ENCODE results near the gene MRNIP.

Gene MRNIP

GRCh38 chr5:179820127-179820482, 38.5 kb downstream of the MRNIP start:
- no peak for DNase-seq

- DNase-seq = peak; percentile 83
Measured at GRCh38 chr5:179819296-179820126, 39.1 kb downstream of the MRNIP start.

- DNase-seq = peak; percentile 96
Measured at GRCh38 chr5:179818746-179819295, 39.8 kb downstream of the MRNIP start.

DNA sequence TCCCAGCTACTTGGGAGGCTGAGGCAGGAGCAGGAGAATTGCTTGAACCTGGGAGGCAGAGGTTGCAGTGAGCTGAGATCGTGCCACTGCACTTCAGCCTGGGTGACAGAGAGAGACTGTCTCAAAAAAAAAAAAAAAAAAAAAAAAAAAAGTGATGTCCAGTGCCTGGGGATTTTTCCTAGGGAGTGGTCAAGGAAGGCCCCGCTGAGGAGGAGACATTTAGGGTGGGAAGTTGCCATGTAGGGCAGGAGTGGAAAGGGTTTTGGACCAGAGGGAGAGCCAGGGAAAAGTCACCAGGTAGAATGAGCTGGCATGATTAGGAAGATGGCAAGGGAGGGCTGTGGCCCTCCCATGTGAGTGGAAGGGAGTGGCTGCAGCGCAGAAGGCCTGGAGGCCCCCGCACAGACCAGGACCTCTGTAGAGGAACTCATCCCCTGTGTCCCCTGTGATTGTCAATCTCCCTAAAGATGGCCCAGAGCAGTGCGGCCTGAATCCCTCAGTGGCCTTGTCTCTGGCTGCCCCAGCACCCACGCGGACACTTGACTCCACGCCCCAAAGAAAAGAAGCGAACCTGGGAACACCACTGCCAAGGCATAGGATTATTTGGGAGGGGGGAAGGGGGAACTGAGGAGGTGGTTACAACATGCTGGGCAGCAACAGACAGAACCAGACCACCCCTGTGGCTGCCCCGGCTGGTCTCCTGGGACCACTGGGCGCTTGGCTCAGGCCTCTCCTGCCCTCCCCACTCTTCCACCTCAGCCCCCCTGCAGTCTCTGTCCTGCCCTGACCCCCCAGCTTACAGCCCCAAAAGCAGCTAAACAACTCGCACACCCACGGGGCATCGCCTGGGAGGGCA, 40.5 kb downstream of the MRNIP start:
- no peak for DNase-seq

- DNase-seq = no peak
Measured at GRCh38 chr5:179817470-179817840, 41.2 kb downstream of the MRNIP start.

- DNase-seq = no peak
Measured at GRCh38 chr5:179816796-179817469, 41.7 kb downstream of the MRNIP start.

- no peak for DNase-seq
Measured at GRCh38 chr5:179816401-179816795, 42.2 kb downstream of the MRNIP start.

DNA sequence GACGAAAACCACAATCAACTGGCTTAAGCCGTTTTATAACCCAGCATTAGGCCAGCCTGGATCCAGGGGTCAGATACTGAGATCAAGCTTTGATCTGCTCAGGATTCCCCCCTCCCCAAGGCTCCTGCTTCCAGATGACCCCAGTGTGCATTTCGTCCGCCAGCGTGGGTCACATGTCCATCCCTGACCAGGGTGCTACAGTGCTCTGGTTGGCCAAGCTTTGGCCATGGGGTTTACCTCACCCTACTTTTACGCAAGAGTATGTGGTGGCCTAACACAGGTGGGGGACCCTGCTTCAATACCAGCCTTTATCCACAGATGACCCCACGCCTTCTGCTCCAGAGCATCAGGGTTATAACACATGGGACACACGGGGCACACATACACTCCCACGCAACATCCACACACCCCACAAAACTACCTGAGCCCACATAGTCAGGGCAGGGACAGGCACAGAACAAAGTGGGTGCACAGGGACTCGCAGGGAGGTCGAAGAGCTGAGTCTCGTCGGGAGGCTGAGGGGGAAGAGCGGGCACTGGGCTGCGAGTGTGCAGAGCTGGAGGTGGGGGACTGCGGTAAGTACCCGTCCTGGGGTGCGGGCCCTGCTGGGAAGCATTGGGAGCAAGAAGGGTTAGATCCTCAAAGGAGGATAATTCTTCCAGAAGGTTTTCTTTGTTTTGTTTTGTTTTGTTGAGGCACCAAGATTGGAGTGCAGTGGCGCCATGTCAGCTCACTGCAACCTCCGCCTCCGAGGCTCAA, 42.9 kb downstream of the MRNIP start:
- DNase-seq = no peak

DNA sequence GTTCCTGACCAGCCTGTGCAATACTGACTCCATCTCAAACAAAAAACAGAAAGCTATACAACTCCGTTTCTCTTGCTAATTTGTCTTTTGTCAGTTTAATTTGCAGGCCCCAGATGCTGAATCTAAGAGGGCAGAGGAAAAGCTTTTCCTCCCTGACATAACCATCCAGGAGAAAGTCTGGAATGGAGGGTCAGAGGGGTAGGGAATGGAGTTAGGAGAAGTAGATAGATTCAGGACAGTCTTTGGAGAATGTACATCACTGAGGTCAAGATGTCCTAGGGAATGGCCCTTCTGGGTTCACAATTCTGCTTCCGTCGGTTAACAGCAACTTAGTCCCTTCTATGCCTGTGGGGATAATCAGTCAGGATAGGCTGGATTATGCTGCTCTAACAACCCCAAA, 44.5 kb downstream of the MRNIP start:
- DNase-seq = no peak

DNA sequence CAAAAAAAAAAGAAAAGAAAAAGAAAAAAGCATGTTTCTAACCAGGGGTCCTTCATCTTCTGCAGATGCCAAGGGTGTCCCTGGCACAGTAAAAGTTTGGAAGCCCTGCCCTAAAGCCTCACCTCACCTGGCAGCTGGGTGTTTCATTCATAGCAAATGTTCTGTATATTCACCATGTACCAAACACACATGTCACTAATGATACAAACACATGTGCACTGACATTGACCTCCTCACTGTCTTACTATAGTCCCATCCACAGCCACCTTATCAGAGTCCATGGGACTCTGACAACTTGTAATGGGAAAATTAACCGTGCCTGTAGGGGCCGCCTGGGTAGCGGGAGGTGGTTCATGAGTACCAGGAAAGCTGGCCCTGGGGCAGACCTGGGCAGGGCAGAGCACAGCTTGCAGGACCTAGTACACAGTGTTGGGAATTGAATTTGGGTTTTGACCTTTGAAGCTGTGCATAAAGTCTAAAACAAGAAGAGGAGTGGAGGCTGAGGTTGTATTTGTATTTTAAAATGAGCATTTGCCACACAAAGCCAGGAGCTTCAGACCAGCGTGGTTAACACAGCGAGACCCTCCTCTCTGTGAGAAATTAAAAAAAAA, 45.5 kb downstream of the MRNIP start:
- no peak for DNase-seq

DNA sequence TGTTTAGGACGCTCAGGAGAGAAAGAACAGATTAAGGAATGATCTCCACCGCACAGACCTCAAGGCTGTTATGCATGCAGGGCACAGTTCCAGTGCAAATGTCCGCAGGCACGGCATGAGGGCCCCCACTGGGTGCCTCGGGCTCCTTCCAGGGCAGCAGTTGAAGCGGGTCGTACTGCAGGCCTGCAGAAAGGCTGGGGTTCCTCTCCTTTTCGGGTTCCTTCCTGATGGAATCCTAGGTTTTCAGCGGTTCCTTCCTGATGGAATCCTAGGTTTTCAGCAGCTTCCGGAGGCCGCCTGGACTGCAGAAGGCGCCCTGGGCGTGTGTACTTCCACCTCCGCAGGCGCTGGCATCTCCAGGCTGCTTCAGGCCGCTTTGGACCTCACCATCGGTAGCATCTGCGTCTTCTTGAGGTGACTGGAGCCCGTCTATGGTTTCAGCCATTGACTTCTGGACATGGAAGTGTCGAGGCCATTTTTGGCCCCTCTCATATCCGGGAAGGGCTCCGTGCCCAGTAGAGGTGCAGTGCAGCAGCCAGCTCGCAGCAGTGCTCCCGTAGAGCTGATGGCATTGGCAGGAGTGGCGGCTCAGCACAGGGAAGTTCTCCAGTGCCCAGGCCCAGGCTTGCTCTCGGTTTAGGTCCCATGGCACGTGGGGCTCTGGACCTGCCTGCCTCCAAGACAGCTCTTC, 46.3 kb downstream of the MRNIP start:
- DNase-seq = no peak

DNA sequence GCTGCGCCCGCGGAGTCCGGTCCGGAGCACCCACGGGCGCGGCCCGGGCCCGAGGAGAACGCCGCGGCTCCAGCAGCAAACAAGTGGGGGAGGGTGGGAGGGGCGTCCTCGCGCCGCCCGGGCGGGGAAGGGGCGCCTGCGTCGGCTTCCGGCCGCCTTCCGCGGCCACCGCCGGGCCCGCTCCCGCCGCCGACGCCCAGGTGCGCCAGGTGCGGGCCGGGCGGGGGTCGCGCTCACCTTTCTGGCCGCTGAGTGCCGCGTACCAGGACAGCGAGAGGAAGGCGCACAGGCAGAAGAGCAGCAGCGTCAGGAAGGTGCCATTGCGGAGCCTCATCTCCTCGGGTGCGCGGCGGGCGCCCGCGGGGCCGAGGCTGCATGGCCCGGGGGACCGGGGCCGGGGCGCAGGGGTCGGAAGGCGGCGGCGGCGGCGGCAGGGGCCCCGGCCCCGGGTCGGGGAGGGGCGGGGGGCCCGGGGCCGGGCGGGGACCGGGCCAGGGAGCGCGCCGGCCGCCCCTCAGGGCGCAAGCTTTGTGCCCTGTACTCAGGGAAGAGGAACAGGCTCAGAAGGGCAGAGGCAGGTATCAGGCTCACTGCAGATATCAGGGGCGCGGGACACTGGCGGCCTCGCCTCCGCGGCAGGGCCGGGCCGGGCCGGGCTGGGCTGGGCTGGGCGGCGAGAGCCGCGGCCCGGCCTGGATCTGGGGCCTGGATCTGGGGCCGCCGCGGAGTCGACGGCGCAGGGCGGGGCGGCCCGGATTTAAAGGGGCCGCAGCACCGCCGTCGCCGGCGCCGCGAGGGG, 52.2 kb downstream of the MRNIP start, which contains the start of gene MGAT4B:
Gene MGAT4B (minus strand): TSS at position 617 of the 799 bp plus-strand sequence. CDS start 283 bp downstream, at position 334.
- peak; percentile 87 for DNase-seq

GRCh38 chr5:179805529-179806249, 52.9 kb downstream of the MRNIP start:
- no peak for DNase-seq

- DNase-seq = peak; percentile 63
Measured at GRCh38 chr5:179805070-179805528, 53.5 kb downstream of the MRNIP start.

- DNase-seq = no peak
Measured at GRCh38 chr5:179804555-179804947, 54.1 kb downstream of the MRNIP start.

DNA sequence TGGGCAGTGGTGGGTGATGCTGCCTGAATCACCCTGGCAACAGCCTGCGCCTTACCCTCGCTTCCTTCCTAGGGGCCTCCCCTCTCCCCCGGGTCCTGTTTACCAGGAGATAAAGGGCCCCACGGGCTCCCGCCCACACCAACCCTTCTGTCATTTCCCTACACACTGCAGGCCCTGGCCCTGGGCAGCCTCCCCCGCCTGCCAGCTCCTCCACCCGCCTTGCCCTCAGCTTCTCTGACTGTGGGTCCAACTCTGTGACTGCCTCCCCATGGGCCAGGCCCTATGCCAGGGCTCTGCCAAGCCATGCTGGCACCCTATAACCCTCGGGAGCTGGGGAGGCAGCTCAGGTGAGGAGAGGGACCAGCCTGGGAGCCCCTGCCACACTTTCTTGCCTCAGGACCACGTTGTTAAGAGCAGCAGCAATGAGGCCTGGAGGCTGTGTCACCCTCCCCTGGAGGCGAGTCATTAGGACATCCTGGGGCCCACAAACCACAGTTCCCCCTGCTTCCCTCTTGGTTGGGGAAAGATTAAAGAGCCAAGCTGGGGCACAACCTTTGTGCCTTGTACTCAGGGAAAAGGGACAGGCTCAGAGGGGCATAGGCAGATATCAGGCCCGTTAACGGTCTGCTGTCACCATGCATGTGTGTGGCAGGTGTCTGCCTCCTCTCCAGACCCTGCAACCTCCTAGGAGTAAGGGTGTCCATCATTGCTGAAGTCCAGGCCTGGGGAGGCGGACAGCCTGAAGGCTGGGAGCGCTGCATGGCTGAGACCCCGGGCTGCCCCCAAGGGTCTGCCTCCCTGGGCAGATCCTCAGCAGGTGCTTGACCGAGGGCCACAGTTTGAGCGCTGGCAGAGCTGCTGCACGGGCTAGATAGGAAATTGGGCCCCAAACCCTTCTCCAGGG, 54.7 kb downstream of the MRNIP start:
- peak; percentile 80 for DNase-seq

DNA sequence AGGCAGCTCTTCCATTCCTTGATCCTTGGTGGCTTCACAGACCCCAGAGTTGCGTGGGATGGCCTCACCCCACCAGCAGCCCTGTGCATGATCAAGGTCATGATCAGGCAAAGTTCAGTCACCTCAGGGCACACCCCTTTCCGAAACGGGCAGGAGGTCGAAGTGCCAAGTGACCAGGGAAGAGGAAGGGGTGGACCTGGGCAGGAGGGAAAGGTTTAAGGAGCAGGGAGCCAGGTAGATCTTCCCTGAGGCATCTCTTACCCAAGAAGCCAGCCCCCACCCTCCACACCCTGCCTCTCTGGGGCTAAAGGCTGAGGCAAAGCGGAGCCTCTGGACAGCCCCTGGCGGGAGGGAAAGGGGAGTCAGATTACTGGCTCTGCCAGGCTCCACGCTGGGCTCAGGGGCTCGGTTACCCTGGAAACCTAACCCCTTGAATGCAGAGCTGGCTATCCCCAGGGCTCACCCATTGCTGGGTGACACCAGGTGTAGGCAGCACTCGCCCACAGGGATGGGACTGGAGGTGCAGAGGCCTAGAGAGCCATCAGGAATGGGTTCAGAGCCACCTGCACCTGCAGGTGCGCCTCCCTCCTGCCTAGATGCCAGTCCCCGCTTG, 55.6 kb downstream of the MRNIP start:
- no peak for DNase-seq
